Mesendoderm (in vitro differentiated cells): ENCODE measurements around the gene TAP1.

Source experiments
- DNase-seq: peaks from one replicate; pipeline ENCODE4 v3.0.0; 2013
- H2AK5ac ChIP-seq: 2 replicates; pipeline ENCODE4 v1.6.1; 2013; ENCODE audit warnings: low read length, inconsistent platforms
- H2BK120ac ChIP-seq: 2 replicates; pipeline ENCODE4 v1.6.1; 2013; ENCODE audit warnings: low read depth, mild to moderate bottlenecking, low read length, moderate library complexity, mixed read lengths
- H2BK15ac ChIP-seq: replicated peaks from 2 replicates; pipeline ENCODE4 v1.6.1; 2013; ENCODE audit warnings: low read depth, mild to moderate bottlenecking, moderate library complexity
- H2BK5ac ChIP-seq: 2 replicates; pipeline ENCODE4 v1.6.1; 2013; ENCODE audit warnings: low read length, inconsistent platforms
- H3K18ac ChIP-seq: 2 replicates; pipeline ENCODE4 v1.6.1; 2013; ENCODE audit warnings: mild to moderate bottlenecking, low read length, mixed read lengths
- H3K23ac ChIP-seq: one replicate; pipeline ENCODE4 v1.6.1; 2013; ENCODE audit warnings: low read length
- H3K27ac ChIP-seq: 2 replicates; pipeline ENCODE4 v1.5.1; 2013; ENCODE audit warnings: low read depth, mild to moderate bottlenecking, inconsistent platforms, low read length, moderate library complexity
- H3K27me3 ChIP-seq: 2 replicates; pipeline ENCODE4 v1.6.1; 2013; ENCODE audit warnings: low read length, control low read depth, mild to moderate bottlenecking, inconsistent platforms; ENCODE audit not compliant: insufficient read depth, poor library complexity
- H3K36me3 ChIP-seq: 2 replicates; pipeline ENCODE4 v1.6.1; 2013; ENCODE audit warnings: low read length, inconsistent platforms; ENCODE audit not compliant: control insufficient read depth, insufficient read depth
- H3K4ac ChIP-seq: one replicate; pipeline ENCODE4 v1.6.1; 2013; ENCODE audit warnings: low read depth, mild to moderate bottlenecking, low read length, moderate library complexity
- H3K4me1 ChIP-seq: 2 replicates; pipeline ENCODE4 v1.6.1; 2013; ENCODE audit warnings: low read depth, low read length, inconsistent platforms; ENCODE audit not compliant: control insufficient read depth
- H3K4me2 ChIP-seq: 2 replicates; pipeline ENCODE4 v1.6.1; 2013; ENCODE audit warnings: low read length
- H3K4me3 ChIP-seq: 2 replicates; pipeline ENCODE4 v1.5.1; 2013; ENCODE audit warnings: mild to moderate bottlenecking, low read length
- H3K56ac ChIP-seq: one replicate; pipeline ENCODE4 v1.6.1; 2013; ENCODE audit warnings: low read length
- H3K79me1 ChIP-seq: 2 replicates; pipeline ENCODE4 v1.6.1; 2013; ENCODE audit warnings: low read length, inconsistent platforms
- H3K79me2 ChIP-seq: 2 replicates; pipeline ENCODE4 v1.6.1; 2013; ENCODE audit warnings: mild to moderate bottlenecking, low read length; ENCODE audit not compliant: control insufficient read depth, insufficient read depth
- H3K9ac ChIP-seq: 2 replicates; pipeline ENCODE4 v1.6.1; 2013; ENCODE audit warnings: low read length, inconsistent platforms
- H4K5ac ChIP-seq: one replicate; pipeline ENCODE4 v1.6.1; 2013; ENCODE audit warnings: low read length
- H4K8ac ChIP-seq: one replicate; pipeline ENCODE4 v1.6.1; 2013; ENCODE audit warnings: low read depth, mild to moderate bottlenecking, control low read depth, low read length, moderate library complexity
- whole genome bisulfite sequencing: extraction: QIAGEN DNeasy Blood & Tissue Kit; methylation state at CpG from one replicate; pipeline ENCODE4 v1.1.7; 2013; ENCODE audit warnings: low lambda C conversion rate, missing lambda C conversion rate; ENCODE audit not compliant: insufficient coverage; ENCODE audit errors: extremely low coverage; 5-methylcytosine and 5-hydroxymethylcytosine counted together

TAP1 gene

DNA sequence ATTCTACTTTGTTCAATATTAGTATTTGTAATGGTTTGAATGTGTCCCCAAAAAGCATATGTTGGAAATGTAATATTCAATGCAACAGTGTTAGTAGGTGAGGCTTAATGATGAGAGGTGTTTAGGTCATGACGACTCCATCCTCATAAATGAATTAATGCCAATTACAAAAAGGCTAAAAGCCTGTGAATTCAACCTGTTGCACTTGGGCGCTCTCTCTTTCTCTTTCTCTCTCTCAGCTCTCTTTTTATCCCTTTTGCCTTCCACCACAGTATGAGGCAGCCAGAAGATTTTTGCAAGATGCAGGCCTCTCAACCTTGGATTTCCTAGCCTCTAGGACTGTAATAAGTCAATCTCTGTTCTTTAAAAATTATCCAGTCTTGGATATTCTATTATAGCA is 35.1 kb upstream of the TAP1 start:
- Histone ChIP-seq H3K27ac (no peak overlapping the region), H2AK5ac (no peak overlapping the region), H4K8ac (no peak overlapping the region), H3K27me3 (no peaks in the 10 kb centered on the region), H3K4me3 (no peak overlapping the region), H3K9ac (no peak overlapping the region), H2BK15ac (no peak overlapping the region), H3K4me1 (no peaks in the 10 kb centered on the region), H3K79me1 (no peaks in the 10 kb centered on the region), H2BK5ac (no peak overlapping the region), H3K56ac (no peak overlapping the region), H3K79me2 (no peaks in the 10 kb centered on the region), H3K23ac (no peak overlapping the region), H3K4me2 (no peak overlapping the region), H3K36me3 (no peaks in the 10 kb centered on the region), H4K5ac (no peak overlapping the region), H2BK120ac (no peak overlapping the region), H3K18ac (no peak overlapping the region), H3K4ac (no peak overlapping the region)
- WGBS: no CpG with 5 or more reads among the region's 2 CpGs
- DNase-seq: no peak

DNA sequence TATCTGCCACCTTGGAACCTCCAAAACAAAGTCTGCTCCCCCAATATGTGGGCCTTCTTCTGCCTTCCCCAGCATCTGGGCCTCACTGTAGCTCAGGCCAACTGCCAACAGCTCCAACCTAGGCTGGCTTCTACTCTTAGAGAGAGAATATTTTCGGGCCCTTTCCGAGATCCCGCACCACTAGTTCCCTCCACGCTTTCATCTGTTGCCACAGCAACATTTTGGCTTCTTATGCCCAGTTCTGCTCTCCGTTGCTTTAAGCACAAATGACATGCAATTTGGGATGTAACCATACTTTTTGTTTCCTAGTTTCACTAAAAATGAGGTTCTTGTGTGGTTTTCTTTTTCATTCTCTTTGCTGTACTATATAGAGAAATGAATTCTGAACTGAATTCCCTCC is 34.1 kb upstream of the TAP1 start:
- Histone ChIP-seq H3K9ac (no peak overlapping the region), H3K36me3 (no peaks in the 10 kb centered on the region), H3K79me1 (no peaks in the 10 kb centered on the region), H3K4me2 (no peak overlapping the region), H3K4ac (no peak overlapping the region), H2AK5ac (no peak overlapping the region), H3K18ac (no peak overlapping the region), H4K8ac (no peak overlapping the region), H3K27ac (no peak overlapping the region), H2BK15ac (no peak overlapping the region), H4K5ac (no peak overlapping the region), H3K79me2 (no peaks in the 10 kb centered on the region), H3K27me3 (no peaks in the 10 kb centered on the region), H3K4me1 (no peaks in the 10 kb centered on the region), H2BK120ac (no peak overlapping the region), H3K56ac (no peak overlapping the region), H3K4me3 (no peak overlapping the region), H3K23ac (no peak overlapping the region), H2BK5ac (no peak overlapping the region)
- no CpG with 5 or more reads among the region's 5 CpGs for WGBS
- DNase-seq: no peak

DNA sequence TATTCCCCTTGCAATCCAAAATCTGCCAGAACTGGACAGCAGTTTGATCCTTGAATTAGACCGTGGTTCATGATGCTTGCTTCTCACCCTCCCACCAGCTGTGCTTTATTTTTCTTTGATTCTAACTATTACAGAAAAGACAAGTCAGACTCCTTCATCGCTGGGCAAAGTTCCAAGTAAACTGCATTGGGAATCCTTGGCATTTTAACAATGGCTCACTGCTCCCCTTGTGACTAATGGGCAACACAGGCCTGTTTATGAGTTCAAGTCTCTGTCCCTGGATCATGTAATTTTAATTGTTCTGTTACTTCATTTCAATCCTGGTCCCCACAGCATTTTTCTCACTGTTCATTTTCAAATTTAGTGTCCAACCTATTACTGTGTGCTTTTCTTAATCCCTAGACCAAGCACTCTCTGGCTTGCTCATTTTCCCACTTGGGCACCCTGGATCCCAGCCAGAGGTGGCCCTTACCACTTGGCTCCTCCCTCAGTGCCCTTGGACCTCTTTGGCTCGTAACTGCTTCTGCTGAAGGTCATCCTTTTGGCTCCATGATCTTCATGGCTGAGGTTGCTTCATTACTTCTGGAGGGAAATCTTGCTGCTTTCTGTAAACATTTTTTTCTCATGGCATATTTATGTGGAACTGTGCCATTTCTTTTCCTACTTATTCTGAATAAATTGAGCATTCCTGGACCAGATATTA is 33.3 kb upstream of the TAP1 start:
- H3K9ac ChIP-seq: no peak overlapping the region
- no peaks in the 10 kb centered on the region for H3K79me1 ChIP-seq
- H3K23ac ChIP-seq: no peak overlapping the region
- no peak overlapping the region for H3K18ac ChIP-seq
- no peak overlapping the region for H3K27ac ChIP-seq
- no peaks in the 10 kb centered on the region for H3K79me2 ChIP-seq
- H4K5ac ChIP-seq: no peak overlapping the region
- no peak overlapping the region for H2BK5ac ChIP-seq
- no peak overlapping the region for H3K56ac ChIP-seq
- H3K4me3 ChIP-seq: no peak overlapping the region
- WGBS: no CpG with 5 or more reads among the region's 3 CpGs
- H3K4me2 ChIP-seq: no peak overlapping the region
- H2BK120ac ChIP-seq: no peak overlapping the region
- H2BK15ac ChIP-seq: no peak overlapping the region
- H3K4ac ChIP-seq: no peak overlapping the region
- no peaks in the 10 kb centered on the region for H3K27me3 ChIP-seq
- DNase-seq: no peak
- H2AK5ac ChIP-seq: no peak overlapping the region
- H4K8ac ChIP-seq: no peak overlapping the region
- H3K36me3 ChIP-seq: no peaks in the 10 kb centered on the region
- H3K4me1 ChIP-seq: no peaks in the 10 kb centered on the region

- WGBS: no CpG with 5 or more reads among the region's 4 CpGs
- Histone ChIP-seq H3K4ac (no peak overlapping the region), H3K27ac (no peak overlapping the region), H4K5ac (no peak overlapping the region), H4K8ac (no peak overlapping the region), H3K9ac (no peak overlapping the region), H3K27me3 (no peaks in the 10 kb centered on the region), H3K4me3 (no peak overlapping the region), H3K4me2 (no peak overlapping the region), H2AK5ac (no peak overlapping the region), H3K4me1 (no peaks in the 10 kb centered on the region), H3K36me3 (no peaks in the 10 kb centered on the region), H3K18ac (no peak overlapping the region), H3K79me1 (no peaks in the 10 kb centered on the region), H3K23ac (no peak overlapping the region), H3K79me2 (no peaks in the 10 kb centered on the region), H3K56ac (no peak overlapping the region), H2BK15ac (no peak overlapping the region), H2BK5ac (no peak overlapping the region), H2BK120ac (no peak overlapping the region)
- DNase-seq: peak; percentile 69
Measured at GRCh38 chr6:32885698-32886286, 32.3 kb upstream of the TAP1 start.

DNA sequence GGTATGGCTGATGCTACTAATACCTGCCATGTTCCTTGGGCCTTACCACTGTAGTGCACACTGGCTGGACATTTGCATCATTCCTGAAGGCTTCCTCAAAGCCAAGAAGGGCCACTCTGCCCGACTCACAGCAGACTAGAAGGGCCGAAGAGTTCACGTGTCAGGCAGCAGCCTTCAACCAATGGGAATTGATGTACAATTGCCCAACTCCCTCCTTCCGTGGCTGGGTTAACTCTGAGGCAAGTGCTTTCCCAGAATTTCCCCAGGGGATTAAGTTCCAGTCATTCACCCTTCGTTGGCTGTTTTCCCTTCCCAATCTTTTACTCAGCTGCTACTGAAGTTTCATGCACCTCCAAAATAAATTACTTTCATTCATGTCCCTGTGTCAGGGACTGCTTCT is 30.3 kb upstream of the TAP1 start:
- H3K9ac ChIP-seq: no peak overlapping the region
- H3K4ac ChIP-seq: no peak overlapping the region
- no peaks in the 10 kb centered on the region for H3K79me1 ChIP-seq
- H3K79me2 ChIP-seq: no peaks in the 10 kb centered on the region
- H3K4me2 ChIP-seq: no peak overlapping the region
- WGBS: no CpG with 5 or more reads among the region's 5 CpGs
- no peak overlapping the region for H2AK5ac ChIP-seq
- no peak overlapping the region for H3K18ac ChIP-seq
- H3K4me1 ChIP-seq: no peaks in the 10 kb centered on the region
- no peak overlapping the region for H3K23ac ChIP-seq
- H3K27ac ChIP-seq: no peak overlapping the region
- no peak overlapping the region for H3K56ac ChIP-seq
- no peak overlapping the region for H4K5ac ChIP-seq
- no peak overlapping the region for H3K4me3 ChIP-seq
- H3K27me3 ChIP-seq: no peaks in the 10 kb centered on the region
- no peak overlapping the region for H2BK15ac ChIP-seq
- H2BK120ac ChIP-seq: no peak overlapping the region
- no peaks in the 10 kb centered on the region for H3K36me3 ChIP-seq
- peak; percentile 8 for DNase-seq
- no peak overlapping the region for H2BK5ac ChIP-seq
- H4K8ac ChIP-seq: no peak overlapping the region

- Histone ChIP-seq H3K36me3 (no peaks in the 10 kb centered on the region), H3K27me3 (no peaks in the 10 kb centered on the region), H3K18ac (no peak overlapping the region), H3K4ac (no peak overlapping the region), H3K4me1 (no peaks in the 10 kb centered on the region), H3K79me2 (no peaks in the 10 kb centered on the region), H3K79me1 (no peaks in the 10 kb centered on the region), H3K56ac (no peak overlapping the region), H2BK120ac (no peak overlapping the region), H4K8ac (no peak overlapping the region), H2BK15ac (no peak overlapping the region), H2AK5ac (no peak overlapping the region), H3K4me3 (no peak overlapping the region), H3K4me2 (no peak overlapping the region), H3K23ac (no peak overlapping the region), H3K9ac (no peak overlapping the region), H2BK5ac (no peak overlapping the region), H4K5ac (no peak overlapping the region), H3K27ac (no peak overlapping the region)
- WGBS: no CpG with 5 or more reads among the region's 1 CpG
- DNase-seq: no peak
Measured at GRCh38 chr6:32882879-32883250, 29.4 kb upstream of the TAP1 start.
